ENCODE results near the gene SLC26A6.

GRCh38 chr3:48644898-48645760, 9.9 kb upstream of the SLC26A6 start:
- TF ChIP-seq ZKSCAN8 (CRISPR knock-in tag; IDR thresholded peaks at IDR 0.05; ENCODE audit: borderline replicate concordance) (no peak), ATF6 (CRISPR knock-in tag; conservative IDR thresholded peaks at IDR 0.05) (no peak), ZC3H13 (CRISPR knock-in tag; IDR thresholded peaks at IDR 0.05) (no peak), NR2F1 (CRISPR knock-in tag; IDR thresholded peaks at IDR 0.05) (no peak), ZFX (CRISPR knock-in tag; IDR thresholded peaks at IDR 0.05; ENCODE audit: low read depth) (no peak)

All from HepG2 (cell line).